Epithelial cell of prostate (primary cell): ENCODE data around the gene IL17B.
A peak's percentile ranks its signal among the peaks of the same experiment; 100 is the strongest.

Experiments used
- DNase-seq: peaks from one replicate; pipeline ENCODE4 v3.0.0-alpha.2; 2011; ENCODE audit warnings: low read depth, low spot score
- H3K27ac ChIP-seq: fragments of 450-650 bp; 2 replicates; pipeline ENCODE4 v1.5.1; 2017; ENCODE audit warnings: mild to moderate bottlenecking

IL17B gene

DNA sequence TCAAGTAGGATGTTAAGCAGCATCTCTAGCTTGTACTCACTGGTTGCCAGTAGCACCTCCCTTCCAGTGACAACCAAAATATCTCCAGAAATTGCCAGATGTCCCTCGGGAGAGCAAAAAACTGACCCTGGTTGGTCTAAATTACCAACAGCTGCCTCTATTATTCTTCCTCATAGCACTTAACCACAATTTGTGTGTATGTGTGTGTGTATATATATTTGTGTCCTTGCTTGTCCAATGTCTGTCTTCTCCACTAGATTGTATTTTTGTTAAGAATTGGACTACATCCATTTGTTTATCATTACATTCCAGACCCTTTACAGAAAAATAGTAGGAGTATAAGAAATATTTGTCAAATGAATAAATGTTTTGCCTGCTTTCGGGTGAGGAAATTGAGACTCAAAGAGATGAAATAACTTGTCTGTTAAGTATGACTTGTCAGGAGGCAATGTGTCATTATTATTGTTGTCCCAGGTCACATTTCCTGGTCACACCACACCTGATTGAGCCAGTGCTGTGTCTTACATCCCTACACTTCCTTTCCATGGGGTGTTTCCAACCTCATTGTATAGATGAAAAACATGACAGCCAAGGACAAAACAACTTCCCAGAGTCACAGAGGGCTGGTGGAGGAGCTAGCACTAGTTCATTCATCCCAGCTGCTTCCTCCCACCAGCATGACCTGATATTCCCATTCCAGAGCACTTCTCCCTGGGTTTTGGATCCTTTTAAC is 45.2 kb downstream of the IL17B start:
- H3K27ac ChIP-seq = peak overlapping the region; percentile 96
- peak; percentile 89 for DNase-seq

DNA sequence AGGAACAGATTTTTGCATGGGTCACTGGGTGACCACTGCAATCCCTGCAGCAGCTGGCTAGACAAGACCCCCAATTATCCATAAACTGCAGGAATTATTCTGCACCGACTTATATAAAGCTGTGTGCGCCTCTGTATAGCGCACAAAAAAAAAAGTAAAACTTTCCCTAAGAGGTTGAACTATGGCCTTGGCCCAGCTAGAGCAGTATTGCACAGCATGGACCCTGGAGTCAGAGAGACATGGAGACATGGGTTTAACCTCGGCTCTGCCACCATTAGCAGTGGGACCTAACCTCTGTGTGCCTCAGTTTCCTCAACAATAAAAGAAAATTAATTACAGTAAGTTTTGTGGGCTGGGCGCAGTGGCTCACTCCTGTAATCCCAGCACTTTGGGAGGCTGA is 50.9 kb downstream of the IL17B start:
- no peak overlapping the region for H3K27ac ChIP-seq
- no peak for DNase-seq

DNA sequence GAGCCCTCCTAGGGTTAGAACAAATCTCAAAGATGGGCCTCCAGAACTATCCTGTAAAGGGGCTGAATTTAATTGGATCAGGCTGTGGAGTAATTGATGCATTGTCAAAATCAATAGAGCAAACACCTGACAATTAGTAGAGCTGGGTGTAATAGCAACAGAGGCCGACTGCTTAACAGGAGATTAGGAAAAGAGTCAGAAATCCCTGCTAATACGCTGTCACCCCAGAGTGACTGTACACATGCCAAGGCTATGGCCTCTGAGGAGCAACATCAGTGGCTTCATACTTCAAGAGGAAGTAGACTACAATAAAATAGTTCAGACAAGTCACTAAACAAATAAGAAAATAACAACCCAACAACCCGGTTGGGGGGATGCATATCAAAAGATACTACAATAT is 52.5 kb downstream of the IL17B start:
- H3K27ac ChIP-seq = peak overlapping the region; percentile 8
- DNase-seq = no peak

DNA sequence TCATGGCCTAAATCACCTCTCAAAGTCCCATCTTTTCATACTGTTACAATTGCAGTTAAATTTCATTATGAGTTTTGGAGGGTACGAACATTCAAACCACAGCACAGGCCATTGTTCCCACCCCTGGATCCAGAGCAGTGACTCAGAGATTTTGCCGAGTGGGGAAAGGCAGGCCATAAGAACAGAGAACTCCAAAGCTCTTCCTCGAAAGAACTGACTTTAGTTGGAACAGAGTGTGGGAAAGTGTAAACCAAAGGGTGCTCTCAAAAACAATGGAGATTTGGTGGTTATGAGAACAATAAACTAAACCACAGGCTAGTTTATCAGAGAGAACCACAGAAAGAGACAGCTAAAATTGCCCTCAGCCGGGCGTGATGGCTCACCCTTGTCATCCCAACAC is 53.2 kb downstream of the IL17B start:
- DNase-seq = no peak
- H3K27ac ChIP-seq = peak overlapping the region; percentile 89

DNA sequence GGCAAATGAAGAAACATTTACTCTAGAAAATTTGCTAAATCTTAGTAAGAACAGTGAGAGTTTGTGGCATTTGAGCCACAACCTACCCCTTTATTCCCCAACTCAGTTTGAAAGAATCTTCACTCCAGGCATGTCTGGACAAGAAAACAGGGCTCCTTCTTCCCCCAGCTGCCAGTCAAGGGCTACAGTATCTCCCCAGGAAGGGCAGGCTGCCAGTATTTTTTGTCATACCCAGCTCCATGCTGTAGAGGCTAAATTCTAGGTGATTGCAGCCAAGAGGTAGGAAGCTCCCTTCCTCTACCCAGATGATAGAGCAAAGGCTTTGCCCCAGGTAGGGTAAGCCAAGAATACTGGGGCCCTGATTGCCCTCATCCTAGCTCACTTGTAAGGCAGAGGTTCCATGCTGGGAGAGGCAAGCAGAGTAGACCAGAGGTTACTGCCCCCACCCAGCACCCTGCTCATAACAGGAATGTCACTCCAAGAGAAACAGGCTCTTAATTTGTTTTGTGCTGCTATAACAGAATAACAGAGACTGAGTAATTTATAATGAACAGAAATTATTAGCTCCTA is 53.8 kb downstream of the IL17B start:
- peak overlapping the region; percentile 89 for H3K27ac ChIP-seq
- peak; percentile 58 for DNase-seq

DNA sequence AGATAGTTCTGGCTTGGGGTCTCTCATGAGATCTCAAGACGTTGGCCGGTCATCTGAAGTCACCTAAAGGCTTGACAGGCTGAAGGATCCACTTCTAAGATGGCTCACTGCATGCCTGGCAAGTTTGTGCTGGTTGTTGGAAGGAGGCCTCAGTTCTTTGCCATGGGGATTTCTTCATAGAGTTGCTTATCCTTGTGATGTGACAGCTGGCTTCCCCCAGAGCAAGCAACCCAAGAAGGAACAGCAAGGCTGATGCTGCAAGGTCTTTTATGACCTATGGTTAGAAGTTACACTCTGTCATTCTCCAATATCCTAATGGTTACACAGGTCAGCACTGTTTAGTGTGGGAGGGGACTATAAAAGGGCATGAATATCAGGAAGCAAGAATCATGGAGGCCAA is 54.5 kb downstream of the IL17B start:
- no peak for DNase-seq
- peak overlapping the region; percentile 89 for H3K27ac ChIP-seq
